ENCODE measurements around the gene PSMG1.
A peak's percentile ranks its signal among the peaks of the same experiment; 100 is the strongest.

The PSMG1 gene

GRCh38 chr21:39186676-39187075 is 3.4 kb upstream of the PSMG1 start:
- H3K4me3 ChIP-seq (ENCODE audit: low read depth, low read length), result no peak overlapping the region
- DNase-seq, result no peak
- in situ Hi-C loops (cut with HindIII; ENCODE audit: low pct_ligation_motif_present, low sequenced_read_pairs), result no loop called here
- H3K36me3 ChIP-seq (replicated peaks), result no peaks in the 10 kb centered on the region
- no peaks in the 10 kb centered on the region for H3K27me3 ChIP-seq (replicated peaks)
- TF ChIP-seq CTCF (IDR thresholded peaks at IDR 0.05; ENCODE audit: low read depth, low read length, missing control alignments), result no peak
- no peak overlapping the region for H3K27ac ChIP-seq

- no peak for TF ChIP-seq CTCF (IDR thresholded peaks at IDR 0.05; ENCODE audit: low read depth, low read length, missing control alignments)
- no peaks in the 10 kb centered on the region for H3K27me3 ChIP-seq (replicated peaks)
- H3K4me3 ChIP-seq (ENCODE audit: low read depth, low read length), result no peak overlapping the region
- H3K36me3 ChIP-seq (replicated peaks), result peaks cover under 1% of the 10 kb centered on the region
- H3K27ac ChIP-seq, result no peak overlapping the region
- DNase-seq, result no peak
- in situ Hi-C loops (cut with HindIII; ENCODE audit: low pct_ligation_motif_present, low sequenced_read_pairs), result no loop called here
These were observed 1.9 kb upstream of the PSMG1 start for GRCh38 chr21:39185157-39185556.

- H3K36me3 ChIP-seq (replicated peaks), result peaks cover 2% of the 10 kb centered on the region
- H3K27me3 ChIP-seq (replicated peaks), result no peaks in the 10 kb centered on the region
- H3K27ac ChIP-seq, result peak overlapping the region; percentile 81
- in situ Hi-C loops (cut with HindIII; ENCODE audit: low pct_ligation_motif_present, low sequenced_read_pairs), result no loop called here
- peak overlapping the region; percentile 90 for H3K4me3 ChIP-seq (ENCODE audit: low read depth, low read length)
- no peak for TF ChIP-seq CTCF (IDR thresholded peaks at IDR 0.05; ENCODE audit: low read depth, low read length, missing control alignments)
- DNase-seq, result no peak
These were observed 1.1 kb upstream of the PSMG1 start for GRCh38 chr21:39184050-39184980.

GRCh38 chr21:39182484-39183271 is 573 bp downstream of the PSMG1 start:
- TF ChIP-seq CTCF (IDR thresholded peaks at IDR 0.05; ENCODE audit: low read depth, low read length, missing control alignments), result no peak
- Histone ChIP-seq H3K27me3 (replicated peaks) (no peaks in the 10 kb centered on the region), H3K27ac (peak overlapping the region; percentile 81), H3K4me3 (ENCODE audit: low read depth, low read length) (peak overlapping the region; percentile 90), H3K36me3 (replicated peaks) (peaks cover 2% of the 10 kb centered on the region)
- in situ Hi-C loops (cut with HindIII; ENCODE audit: low pct_ligation_motif_present, low sequenced_read_pairs), result no loop called here
- peak; percentile 17 for DNase-seq

GRCh38 chr21:39182016-39182415 is 1.2 kb downstream of the PSMG1 start:
- in situ Hi-C loops (cut with HindIII; ENCODE audit: low pct_ligation_motif_present, low sequenced_read_pairs), result no loop called here
- peak overlapping the region; percentile 90 for H3K4me3 ChIP-seq (ENCODE audit: low read depth, low read length)
- H3K27ac ChIP-seq, result no peak overlapping the region
- no peak for TF ChIP-seq CTCF (IDR thresholded peaks at IDR 0.05; ENCODE audit: low read depth, low read length, missing control alignments)
- H3K27me3 ChIP-seq (replicated peaks), result no peaks in the 10 kb centered on the region
- peaks cover 2% of the 10 kb centered on the region for H3K36me3 ChIP-seq (replicated peaks)
- no peak for DNase-seq
